HG03139 (cell line): ENCODE data around the gene SLC22A6.

Experiments used
- ATAC-seq: cut with Tn5 transposase; IDR thresholded peaks from one replicate; pipeline ENCODE4 v1.9.1; 2021; ENCODE audit not compliant: unreplicated experiment

The SLC22A6 gene

GRCh38 chr11:62933285-62933684 is 51.5 kb downstream of the SLC22A6 start:
- no peak for ATAC-seq

DNA sequence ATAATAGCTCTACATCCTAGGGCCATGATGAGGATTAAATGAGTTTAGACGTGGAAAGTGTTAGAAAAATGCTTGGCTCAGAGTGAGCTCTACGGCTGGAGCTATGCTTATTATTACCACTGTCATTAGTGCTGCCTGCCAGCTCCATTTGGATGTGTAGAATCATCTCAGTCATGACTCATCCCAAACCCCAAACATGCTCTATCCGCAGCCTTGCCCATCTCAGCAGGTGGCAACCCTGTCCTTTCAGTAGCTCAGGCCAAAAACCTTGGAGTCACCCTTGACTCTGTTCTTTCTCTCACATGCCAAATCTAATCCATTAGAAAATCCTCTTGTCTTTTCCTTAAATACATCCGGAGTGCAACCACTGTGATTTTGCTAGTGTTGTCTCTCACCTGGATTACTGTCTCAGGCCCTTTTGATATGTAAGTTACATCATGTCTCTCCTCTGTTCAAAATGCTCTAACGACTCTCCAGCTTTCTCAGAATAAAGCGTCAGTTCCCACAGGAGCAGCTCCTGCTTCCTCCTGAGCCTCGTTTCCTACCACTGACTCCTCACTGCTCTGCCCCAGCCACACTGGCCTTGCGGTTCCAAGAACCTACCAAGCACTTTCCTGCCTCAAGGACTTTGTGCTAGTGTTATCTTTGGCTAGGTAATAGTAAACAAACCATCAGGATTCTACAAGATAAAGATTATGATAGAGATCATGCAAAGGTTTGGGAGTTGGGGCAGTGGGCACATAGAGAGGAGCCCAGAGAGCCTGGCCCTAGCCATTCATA is 53.1 kb downstream of the SLC22A6 start:
- no peak for ATAC-seq

DNA sequence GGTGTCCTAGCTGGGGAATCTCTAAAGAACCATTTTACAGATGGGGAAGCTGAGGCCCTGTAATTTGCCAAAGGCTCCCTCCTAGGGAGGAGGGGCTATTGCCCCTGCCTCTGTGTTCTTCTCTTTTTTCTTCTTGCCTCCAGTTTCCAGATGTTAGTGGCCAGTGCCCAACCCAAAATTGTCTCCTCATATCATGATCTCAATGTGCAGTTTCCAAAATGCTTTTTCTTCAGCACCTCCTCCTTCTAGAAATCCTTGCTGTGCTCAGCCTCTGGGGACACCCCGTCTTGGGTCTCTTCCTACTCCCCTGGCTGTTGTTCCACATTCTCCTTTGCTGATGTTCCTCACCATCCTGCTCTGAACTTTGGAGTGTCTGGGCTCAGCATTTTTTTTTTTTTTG is 54.1 kb downstream of the SLC22A6 start:
- ATAC-seq, result no peak

- ATAC-seq, result no peak
Measured at GRCh38 chr11:62930157-62930556, 54.6 kb downstream of the SLC22A6 start.

- ATAC-seq, result no peak
Measured at GRCh38 chr11:62928011-62928410, 56.8 kb downstream of the SLC22A6 start.

- no peak for ATAC-seq
Measured at GRCh38 chr11:62926680-62927455, 57.9 kb downstream of the SLC22A6 start.
